ENCODE data around the gene SRGAP2C. TPM values are rescaled to one million over a fixed set of nuclear protein-coding genes. Genes with fewer than 3 reads are reported as not detected.

Gene SRGAP2C
- total RNA-seq: 15.8 and 16.1 TPM in 2 replicates

GRCh38 chr1:121184290-121185127 lies at the start of gene SRGAP2C, which contains the start of gene FAM72B:
SRGAP2C (plus strand) TSS chr1:121184975; CDS start chr1:121187447, 2,472 bp downstream.
FAM72B (minus strand) TSS chr1:121184340; CDS start chr1:121183489, 851 bp downstream.

Other genes starting within 250 kb of the SRGAP2C start
- 3.9 and 4.8 TPM in 2 replicates for gene FAM72B, start 635 bp upstream of the SRGAP2C start, total RNA-seq

All from mammary microvascular endothelial cell (primary cell).